GM12878 (cell line): Measurements from ENCODE around the gene SIVA1. TPM values are rescaled to one million over a fixed set of nuclear protein-coding genes. Genes with fewer than 3 reads are reported as not detected.

Source experiments
- ATAC-seq: fragments of 200-7000 bp; cut with Tn5 transposase; 3 replicates; pipeline ENCODE4 v1.9.1; 2020; ENCODE audit warnings: mild to moderate bottlenecking, moderate library complexity
- BruUV-seq: library from RNA; stranded (reverse); fragments of 400-500 nt; replicated peaks from 2 replicates; lab custom pipeline; 2021; lab: Mats Ljungman, UMichigan
- CTCF ChIA-PET: fragments of 300-600 bp; sonication (Branson Sonifier 250); formaldehyde crosslinking; extraction: SDS; loops from one replicate; lab custom pipeline; 2021; ENCODE audit warnings: inconsistent platforms; lab: Yijun Ruan, JAX
- POLR2A ChIA-PET: fragments of 350-600 bp; formaldehyde crosslinking; extraction: SDS; loops from one replicate; lab custom pipeline; 2021; ENCODE audit warnings: inconsistent platforms; lab: Charles Lee
- RAD21 ChIA-PET: fragments of 300-600 bp; sonication (Branson Sonifier 250); formaldehyde crosslinking; loops from one replicate; lab custom pipeline; 2023; ENCODE audit warnings: antibody characterized with exemption; ENCODE audit not compliant: unreplicated experiment; lab: Charles Lee
- SMC1A ChIA-PET: fragments of 300-600 bp; sonication (Branson Sonifier 250); formaldehyde crosslinking; loops from one replicate; lab custom pipeline; 2023; ENCODE audit not compliant: unreplicated experiment, uncharacterized antibody; lab: Charles Lee
- DNase-seq: peaks from one replicate; pipeline ENCODE4 v3.0.0-alpha.2; 2011; ENCODE audit warnings: low read depth, low spot score
- FAIRE-seq: peaks from 3 replicates; lab custom pipeline; 2011; peaks lifted over from hg19 to GRCh38; lab: Jason Lieb, UNC
- H2AFZ ChIP-seq: 2 replicates; pipeline ENCODE4 v1.6.0; 2011; ENCODE audit warnings: low read depth, low read length, control low read depth; ENCODE audit not compliant: control insufficient read depth
- H3K27ac ChIP-seq: 2 replicates; pipeline ENCODE4 v1.5.1; 2011; ENCODE audit warnings: control low read depth; ENCODE audit not compliant: control insufficient read depth, insufficient read depth
- H3K27me3 ChIP-seq, 2 experiments: replicated peaks in 1 of 2; 2 replicates each; pipeline versions ENCODE4 v1.6.0 to v1.6.1; 2011; ENCODE audit warnings: low read length in 1 of 2; ENCODE audit not compliant: control insufficient read depth in 2 of 2, insufficient read depth in 2 of 2
- H3K36me3 ChIP-seq, 2 experiments: 2 replicates each; pipeline ENCODE4 v1.5.1; 2011; ENCODE audit warnings: low read length in 1 of 2; ENCODE audit not compliant: control insufficient read depth in 2 of 2, insufficient read depth in 2 of 2
- H3K4me1 ChIP-seq: 2 replicates; pipeline ENCODE4 v1.6.1; 2011; ENCODE audit warnings: mild to moderate bottlenecking, low read length, moderate library complexity, mixed read lengths; ENCODE audit not compliant: control insufficient read depth, insufficient read depth
- H3K4me2 ChIP-seq: 2 replicates; pipeline ENCODE4 v1.6.0; 2011; ENCODE audit warnings: control low read depth; ENCODE audit not compliant: control insufficient read depth, insufficient read depth
- H3K4me3 ChIP-seq: fragments of 200-600 bp; sonication (generic); 2 replicates; pipeline ENCODE4 v1.5.1; 2016
- H3K79me2 ChIP-seq: 2 replicates; pipeline ENCODE4 v1.6.0; 2011; ENCODE audit warnings: low read length; ENCODE audit not compliant: control insufficient read depth, insufficient read depth
- H3K9ac ChIP-seq: 2 replicates; pipeline ENCODE4 v1.8.0; 2011; ENCODE audit warnings: low read length, control low read depth, mixed read lengths; ENCODE audit not compliant: control insufficient read depth, insufficient read depth
- H3K9me3 ChIP-seq: replicated peaks from 3 replicates; pipeline ENCODE4 v1.5.1; 2011; ENCODE audit warnings: mild to moderate bottlenecking, low read length; ENCODE audit not compliant: control insufficient read depth, insufficient read depth
- H4K20me1 ChIP-seq: 2 replicates; pipeline ENCODE4 v1.6.0; 2011; ENCODE audit not compliant: control insufficient read depth, insufficient read depth
- DPF2 ChIP-seq: fragments of 450-650 bp; IDR thresholded peaks from 2 replicates; pipeline ENCODE4 v1.6.1; 2017; ENCODE audit warnings: mild to moderate bottlenecking
- HSF1 ChIP-seq: fragments of 150-350 bp; IDR thresholded peaks from 2 replicates; pipeline ENCODE4 v1.6.1; 2014; ENCODE audit warnings: mild to moderate bottlenecking, low read depth, low read length
- NR2C2 ChIP-seq: IDR thresholded peaks from 2 replicates; pipeline ENCODE4 v1.6.1; 2011; ENCODE audit warnings: borderline replicate concordance, low read depth; ENCODE audit not compliant: control insufficient read depth, insufficient read length
- WGBS: methylation state at CpG from one replicate; pipeline ENCODE4 v1.1.6; 2016; ENCODE audit warnings: low lambda C conversion rate; ENCODE audit not compliant: insufficient replicate concordance, insufficient coverage; ENCODE audit errors: missing lambda C conversion rate; 5-methylcytosine and 5-hydroxymethylcytosine counted together
- in situ Hi-C: fragments of 300-500 bp; cut with MboI; formaldehyde crosslinking; loops from 9 replicates; pipeline ENCODE4 v1.14.3; 2018; ENCODE audit warnings: mixed read lengths
- intact Hi-C: fragments of 100-400 bp; cut with micrococcal nuclease; formaldehyde crosslinking; loops from one replicate; pipeline ENCODE4 v1.14.2; 2022; ENCODE audit not compliant: unreplicated experiment
- polyA plus RNA-seq, 11 experiments: library from polyadenylated mRNA; depleted of rRNA in 4 of 11; unstranded in 6 of 11; stranded (reverse) in 5 of 11; fragments of >200 nt; fragmentation: Nextera tagmentation in 4 of 11; fragmentation: Illumina TruSeq in 1 of 11; extraction: Ambion mirVana in 4 of 11; extraction: Trizol in 1 of 11; gene quantifications; 1 replicate in 1 of 11; 2 replicates in 10 of 11; pipeline versions ENCODE4 v1.2.1 to v1.2.3, GENCODE V29; 2011 to 2016; ENCODE audit warnings: inconsistent platforms in 2 of 11, missing spikeins in 2 of 11, low read depth in 1 of 11
- total RNA-seq, 4 experiments: library from RNA; depleted of rRNA in 3 of 4; stranded (reverse); fragments of >200 nt in 3 of 4; fragmentation: Illumina TruSeq in 1 of 4; extraction: Trizol in 1 of 4; gene quantifications; 2 replicates each; pipeline versions ENCODE4 v1.2.1 to v1.2.3, GENCODE V29; 2013 to 2021
- TF ChIP-seq, protein P1 (sequence below): IDR thresholded peaks from 2 replicates; pipeline ENCODE4 v1.6.1; 2011; ENCODE audit warnings: low read depth, low read length, improper control_type of control experiment, borderline replicate concordance

The SIVA1 gene
- total and polyA plus RNA-seq, 10 of the 15 experiments (the other 5 are each of a cell fraction or from before 2014, with no cell fraction given), result 4.6 to 282 (median 106) TPM

GRCh38 chr14:104767634-104767918 lies 14.6 kb downstream of the SIVA1 start:
- ChIA-PET RAD21 (no interaction called here), SMC1A (interaction anchor here (2.0 kb wide), 1 partner anchor 15 kb away, joined by 5 read pairs; the partner anchor contains the start of gene SIVA1), POLR2A (no interaction called here), CTCF (interaction anchor here (0.8 to 3.0 kb wide), 4 partner anchors 15 to 315 kb away, joined by 3 to 48 read pairs (median 8); partner anchors contain the start of gene SIVA1)
- WGBS, result 55% methylated on average over 5 of the region's 5 CpGs
- Histone ChIP-seq H3K4me3 (no peak overlapping the region), H3K9me3 (no peaks in the 10 kb centered on the region; the same call in 2 of the 3 replicates), H3K27ac (no peak overlapping the region), H3K27me3 (no peaks in the 10 kb centered on the region), H4K20me1 (no peaks in the 10 kb centered on the region), H2AFZ (no peak overlapping the region), H3K4me2 (no peak overlapping the region), H3K4me1 (no peaks in the 10 kb centered on the region; the same call in 1 of the 2 replicates), H3K36me3 (peaks cover 5 to 11% of the 10 kb centered on the region in 2 experiments; a peak in 3 of 4 replicates), H3K9ac (no peak overlapping the region), H3K79me2 (no peaks in the 10 kb centered on the region)
- FAIRE-seq, result no peak
- no TSS peak for BruUV-seq
- ATAC-seq, result no peak
- TF ChIP-seq NR2C2 (no peak), HSF1 (no peak), DPF2 (no peak)
- TF ChIP-seq, protein P1, sequence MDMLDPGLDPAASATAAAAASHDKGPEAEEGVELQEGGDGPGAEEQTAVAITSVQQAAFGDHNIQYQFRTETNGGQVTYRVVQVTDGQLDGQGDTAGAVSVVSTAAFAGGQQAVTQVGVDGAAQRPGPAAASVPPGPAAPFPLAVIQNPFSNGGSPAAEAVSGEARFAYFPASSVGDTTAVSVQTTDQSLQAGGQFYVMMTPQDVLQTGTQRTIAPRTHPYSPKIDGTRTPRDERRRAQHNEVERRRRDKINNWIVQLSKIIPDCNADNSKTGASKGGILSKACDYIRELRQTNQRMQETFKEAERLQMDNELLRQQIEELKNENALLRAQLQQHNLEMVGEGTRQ, result no peak
- in situ Hi-C loops, result loop anchor here (5.0 kb wide), 1 partner anchor 55 kb away; no protein-coding TSS in a partner anchor
- intact Hi-C loops, result no loop called here
- no peak for DNase-seq
